A172 (cell line): Measurements from ENCODE around the gene IL18R1. TPM values are rescaled to one million over a fixed set of nuclear protein-coding genes. Genes with fewer than 3 reads are reported as not detected.
"Not testable (repeated sequence)": the region's sequence is repeated elsewhere in the genome, so short reads cannot be mapped to it uniquely, and the experiment has no call there.

Source experiments
- DNase-seq: peaks from one replicate; pipeline ENCODE4 v3.0.0-alpha.2; 2015; ENCODE audit warnings: low spot score
- total RNA-seq: library from RNA; depleted of rRNA; stranded (reverse); fragments of >200 nt; shearing (Covaris generic); gene quantifications from 2 replicates; pipeline ENCODE4 v1.2.3, GENCODE V29; 2014; rRNA removed

Gene IL18R1
- total RNA-seq, result not detected in 2 replicates

- DNase-seq, result peak; percentile 42
These were observed at the start of gene IL18R1 for GRCh38 chr2:102355526-102356380. Gene IL18R1, plus strand, starts transcription at chr2:102355796. Its CDS starts 6,865 bp downstream, at chr2:102362661.

GRCh38 chr2:102306125-102306524 lies 49.5 kb upstream of the IL18R1 start:
- no peak for DNase-seq

- DNase-seq, result no peak
These were observed 44.5 kb upstream of the IL18R1 start, which contains the start of gene IL1RL1 for GRCh38 chr2:102310964-102311640. Gene IL1RL1, plus strand, starts transcription at chr2:102311563. Its CDS starts 26,702 bp downstream, at chr2:102338265.

- DNase-seq, result peak; percentile 36
These were observed 42.6 kb upstream of the IL18R1 start for GRCh38 chr2:102313025-102313424.

- no peak for DNase-seq
These were observed 42.1 kb upstream of the IL18R1 start for GRCh38 chr2:102313471-102313870.

- DNase-seq, result no peak
These were observed 41.6 kb upstream of the IL18R1 start for GRCh38 chr2:102313950-102314349.

- no peak for DNase-seq
These were observed 39.7 kb upstream of the IL18R1 start for GRCh38 chr2:102315921-102316320.

- DNase-seq, result no peak
These were observed 37.9 kb upstream of the IL18R1 start for GRCh38 chr2:102317715-102318114.

GRCh38 chr2:102318437-102318836 lies 37.2 kb upstream of the IL18R1 start:
- DNase-seq, result no peak

- no peak for DNase-seq
These were observed 33.5 kb upstream of the IL18R1 start for GRCh38 chr2:102321941-102322719.

- DNase-seq, result not testable (repeated sequence)
These were observed 30.7 kb upstream of the IL18R1 start for GRCh38 chr2:102324914-102325313.

- no peak for DNase-seq
These were observed 24.1 kb upstream of the IL18R1 start for GRCh38 chr2:102331311-102331980.

GRCh38 chr2:102334486-102334885 lies 21.1 kb upstream of the IL18R1 start:
- no peak for DNase-seq

GRCh38 chr2:102335871-102336366 lies 19.7 kb upstream of the IL18R1 start:
- DNase-seq, result no peak

- no peak for DNase-seq
These were observed 19.1 kb upstream of the IL18R1 start for GRCh38 chr2:102336502-102336945.

- DNase-seq, result peak; percentile 37
These were observed 18.6 kb upstream of the IL18R1 start for GRCh38 chr2:102337012-102337411.

- no peak for DNase-seq
These were observed 17.9 kb upstream of the IL18R1 start for GRCh38 chr2:102337481-102338386.

GRCh38 chr2:102340778-102341177 lies 14.8 kb upstream of the IL18R1 start:
- no peak for DNase-seq

- DNase-seq, result no peak
These were observed 12.7 kb upstream of the IL18R1 start for GRCh38 chr2:102342888-102343287.

GRCh38 chr2:102344397-102344796 lies 11.2 kb upstream of the IL18R1 start:
- DNase-seq, result no peak
